NCI-H345 treated with DMSO at 0.1 percent for 48 hours (cell line): ENCODE measurements around the gene MRPS22.

Source experiments
- DNase-seq: peaks from one replicate; lab custom pipeline; 2025; ENCODE audit not compliant: unreplicated experiment; lab: John Stamatoyannopoulos, UW

Gene MRPS22

DNA sequence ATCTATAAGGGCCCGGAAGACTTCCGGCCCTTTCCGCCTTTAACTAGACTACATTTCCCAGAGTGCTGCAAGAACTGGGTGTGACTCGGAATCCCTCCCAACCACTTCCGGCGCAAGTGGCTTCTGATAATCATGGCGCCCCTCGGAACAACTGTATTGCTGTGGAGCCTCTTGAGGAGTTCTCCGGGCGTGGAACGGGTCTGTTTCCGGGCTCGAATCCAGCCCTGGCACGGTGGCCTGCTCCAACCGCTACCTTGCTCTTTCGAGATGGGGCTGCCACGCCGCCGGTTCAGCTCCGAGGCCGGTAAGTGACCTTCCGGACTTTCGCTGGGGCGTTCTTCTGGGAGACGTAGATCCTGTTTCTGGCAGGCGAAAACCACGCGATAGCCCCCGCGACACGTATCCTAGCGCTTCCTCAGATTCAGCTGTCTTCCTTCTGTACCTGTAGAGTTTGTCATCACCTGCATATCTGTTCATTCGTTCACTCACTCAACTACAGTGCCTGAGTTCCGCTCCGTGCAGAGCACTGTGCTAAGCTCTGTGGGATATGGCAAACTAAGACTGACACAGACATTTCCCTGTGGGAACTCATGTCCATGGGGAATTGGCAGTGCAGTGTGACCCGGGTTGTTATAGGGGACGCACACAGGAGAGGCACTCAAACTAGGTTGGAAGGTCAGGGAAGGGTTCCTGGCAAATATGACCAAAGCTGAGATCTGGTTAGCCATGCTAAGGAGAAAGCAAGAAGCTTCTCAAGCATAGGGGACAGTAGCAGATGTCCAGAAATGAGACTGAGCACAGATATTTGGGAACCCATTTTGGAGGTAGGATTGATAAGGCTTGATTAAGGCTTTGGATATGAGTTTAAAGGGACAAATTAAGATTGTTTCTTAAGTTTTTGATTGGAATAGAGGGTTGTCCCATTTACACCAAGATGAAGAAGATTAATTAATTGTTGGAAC, at the start of gene MRPS22:
TSS of gene MRPS22 (plus strand) at position 126 of the 962 bp plus-strand sequence. CDS start at position 133, 7 bp downstream.
- DNase-seq, result peak; percentile 56

GRCh38 chr3:139295040-139295439, 48.8 kb upstream of the MRPS22 start:
- no peak for DNase-seq

DNA sequence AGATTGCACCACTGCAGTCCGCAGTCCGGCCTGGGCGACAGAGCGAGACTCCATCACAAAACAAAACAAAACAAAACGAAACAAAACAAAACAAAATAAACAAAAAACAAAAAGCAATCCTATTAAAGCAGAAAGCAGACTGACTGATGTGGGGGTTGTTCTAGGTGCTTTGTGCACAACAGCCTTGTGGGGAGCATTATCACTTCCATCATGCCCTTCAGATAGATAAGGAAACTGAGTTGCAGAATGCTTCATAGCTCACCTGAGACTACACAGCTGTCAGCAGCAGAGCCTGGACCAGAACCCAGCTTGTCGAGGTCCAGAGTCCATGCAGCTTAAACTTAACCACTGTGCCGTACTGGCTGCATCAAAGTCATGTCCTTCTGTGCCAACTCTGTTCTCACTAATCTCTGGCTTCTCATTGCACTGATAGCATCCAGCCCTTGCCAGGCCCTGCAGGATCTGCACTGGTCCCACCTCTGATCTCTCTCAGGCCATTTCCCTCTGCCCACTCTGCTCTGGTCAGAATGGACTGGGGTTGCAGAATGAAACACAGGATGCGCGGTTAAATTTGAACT, 47.6 kb upstream of the MRPS22 start:
- DNase-seq, result no peak

GRCh38 chr3:139297588-139298311, 46.1 kb upstream of the MRPS22 start:
- no peak for DNase-seq

GRCh38 chr3:139299261-139300132, 44.3 kb upstream of the MRPS22 start:
- DNase-seq, result no peak

DNA sequence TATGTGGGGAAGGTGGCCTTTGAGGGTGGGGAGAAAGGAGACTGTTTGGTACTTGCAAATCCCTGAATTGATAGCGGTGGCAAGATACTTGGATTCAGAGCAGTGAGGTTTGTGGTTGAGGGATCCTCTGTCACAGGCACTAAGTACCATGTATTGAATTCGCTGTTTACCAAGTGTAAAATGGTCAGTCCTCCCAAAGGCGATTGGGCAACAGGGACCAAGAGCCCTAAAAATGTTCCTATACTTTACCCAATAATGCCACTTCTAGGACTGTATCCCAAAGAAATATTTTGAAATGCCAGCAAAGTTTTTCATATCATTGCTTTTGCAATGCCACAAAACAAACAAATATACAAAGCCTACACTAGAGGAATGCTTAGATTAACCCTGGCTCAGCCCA, 43.4 kb upstream of the MRPS22 start:
- DNase-seq, result no peak

DNA sequence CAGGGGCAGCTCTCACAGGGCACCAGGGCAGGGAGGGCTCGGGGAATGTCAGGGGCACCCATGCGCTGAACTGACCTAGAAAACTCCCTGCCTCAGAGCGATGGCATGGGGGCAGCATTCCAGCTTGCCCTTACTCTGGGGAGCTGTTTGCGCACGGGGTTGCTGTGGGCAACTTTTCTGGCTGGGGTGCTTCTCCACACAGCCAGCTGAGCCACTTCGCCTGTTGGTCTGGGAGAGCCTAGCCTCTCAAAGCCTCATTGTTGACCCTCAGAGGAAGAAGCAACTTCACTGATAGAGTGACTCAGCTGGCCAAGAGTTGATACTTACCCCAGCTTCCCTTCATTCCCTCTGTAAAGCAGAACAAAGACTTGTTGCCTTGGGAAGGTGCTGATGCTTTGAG, 42.6 kb upstream of the MRPS22 start:
- no peak for DNase-seq

DNA sequence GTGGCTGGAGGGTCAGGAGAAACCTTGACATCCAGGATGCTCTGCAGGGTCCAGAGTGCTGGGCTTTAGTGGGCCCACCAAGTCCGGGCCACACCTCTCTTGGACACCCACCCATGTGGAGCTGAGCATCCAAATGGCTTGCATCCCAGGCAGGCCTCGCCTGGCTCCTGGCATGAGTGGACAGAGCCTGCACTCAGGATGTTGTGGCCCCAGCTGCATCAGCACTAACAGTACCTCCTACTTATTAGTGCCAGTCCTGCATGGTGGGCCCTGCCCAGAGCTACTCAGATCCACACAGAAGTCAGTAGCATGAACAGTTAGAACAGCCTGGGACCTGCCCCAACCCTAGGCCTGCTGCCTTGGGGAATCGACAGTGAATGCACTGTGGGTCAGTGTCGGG, 42.2 kb upstream of the MRPS22 start:
- no peak for DNase-seq

DNA sequence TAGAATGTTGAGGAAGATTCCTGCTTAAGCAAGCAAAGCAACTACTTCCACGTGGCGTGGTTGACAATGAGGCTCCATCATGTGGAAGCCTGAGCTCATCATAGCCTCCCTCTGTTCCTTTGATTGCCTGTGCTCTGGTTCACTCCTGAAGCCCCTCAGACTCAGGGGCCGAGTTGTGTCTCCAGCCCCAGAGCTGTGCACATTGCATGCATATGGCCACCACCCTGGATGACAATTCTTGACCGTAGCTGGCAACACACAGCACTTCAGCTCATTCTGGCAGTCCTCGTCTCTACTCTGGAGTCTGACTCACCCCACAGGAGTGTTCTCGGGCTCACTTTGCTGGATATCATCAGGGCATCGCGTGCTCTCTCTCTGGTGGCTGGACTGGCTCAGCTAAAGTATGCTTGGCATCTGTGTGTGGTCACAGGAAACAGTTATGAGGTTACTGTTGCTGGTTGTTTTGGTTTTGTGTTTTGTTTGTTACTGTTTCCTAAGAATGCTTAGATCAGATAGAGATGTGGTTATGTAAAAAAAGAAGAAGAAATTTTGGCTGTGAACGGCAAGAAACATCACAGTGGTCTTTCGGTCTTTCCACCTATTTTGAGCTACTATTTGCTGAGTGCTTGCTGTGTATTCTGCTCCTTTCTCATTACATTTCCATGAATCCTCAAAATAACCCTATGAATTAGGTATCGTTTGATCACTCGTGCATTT, 41.6 kb upstream of the MRPS22 start:
- DNase-seq, result no peak

- no peak for DNase-seq
Measured at GRCh38 chr3:139302801-139303113, 41.1 kb upstream of the MRPS22 start.

DNA sequence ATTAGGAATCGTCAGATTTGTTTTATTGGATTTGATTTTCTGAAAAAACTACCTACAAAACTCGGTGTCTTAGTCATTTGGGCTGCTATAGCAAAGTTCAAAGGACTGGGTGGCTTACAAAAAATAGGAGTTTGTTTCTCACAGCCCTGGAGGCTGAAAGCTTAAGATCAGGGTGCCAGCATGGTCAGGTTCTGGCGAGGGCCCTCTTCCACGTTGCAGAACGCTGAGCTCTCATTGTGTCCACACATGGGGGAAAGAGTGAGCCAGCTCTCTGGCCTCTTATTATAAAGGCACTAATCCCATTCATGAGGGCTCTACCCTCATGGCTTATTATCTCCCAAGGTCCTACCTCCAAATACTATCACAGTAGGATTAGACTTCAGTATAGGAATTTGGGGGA, 40.6 kb upstream of the MRPS22 start:
- DNase-seq, result no peak

DNA sequence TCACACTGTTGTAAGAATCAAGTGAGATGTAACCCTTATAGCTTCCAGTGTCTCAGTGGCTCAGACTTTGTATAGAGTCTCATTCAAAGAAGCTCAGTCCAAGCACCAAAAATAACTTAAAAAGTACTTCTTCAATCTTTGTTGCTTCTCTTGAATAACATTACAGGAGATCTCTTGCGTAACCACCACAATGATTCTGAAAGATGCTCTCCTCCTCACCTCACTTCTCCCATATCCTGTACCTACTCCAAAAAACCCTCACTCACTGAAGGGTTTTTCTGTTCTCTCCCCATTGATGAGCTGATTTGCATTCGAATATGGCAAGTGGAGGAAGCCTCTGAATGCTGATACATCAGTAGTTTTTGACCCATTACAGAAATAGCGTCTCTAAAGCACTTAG, 39.4 kb upstream of the MRPS22 start:
- DNase-seq, result no peak

- DNase-seq, result no peak
Measured at GRCh38 chr3:139306078-139306477, 37.7 kb upstream of the MRPS22 start.

DNA sequence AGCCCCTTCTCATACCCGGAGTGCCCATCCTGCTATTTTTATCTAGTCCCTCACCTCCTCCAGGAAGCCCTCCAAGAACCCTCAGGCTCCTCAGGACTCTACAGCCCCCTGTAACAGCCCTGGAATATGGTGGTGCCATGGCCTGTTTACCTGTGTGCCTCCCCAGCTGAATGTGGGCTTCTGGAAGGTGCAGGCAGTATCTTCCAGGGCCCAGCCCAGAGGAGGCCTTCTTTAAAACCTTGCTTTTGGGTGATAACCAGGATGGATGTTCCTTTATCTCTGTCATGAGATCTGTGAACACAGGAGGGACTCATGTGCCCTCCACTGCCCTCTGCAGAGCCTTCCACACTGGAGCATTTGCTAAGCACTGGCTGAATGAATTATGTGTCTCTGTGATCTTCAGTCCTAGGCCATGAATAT, 36.7 kb upstream of the MRPS22 start:
- DNase-seq, result no peak

DNA sequence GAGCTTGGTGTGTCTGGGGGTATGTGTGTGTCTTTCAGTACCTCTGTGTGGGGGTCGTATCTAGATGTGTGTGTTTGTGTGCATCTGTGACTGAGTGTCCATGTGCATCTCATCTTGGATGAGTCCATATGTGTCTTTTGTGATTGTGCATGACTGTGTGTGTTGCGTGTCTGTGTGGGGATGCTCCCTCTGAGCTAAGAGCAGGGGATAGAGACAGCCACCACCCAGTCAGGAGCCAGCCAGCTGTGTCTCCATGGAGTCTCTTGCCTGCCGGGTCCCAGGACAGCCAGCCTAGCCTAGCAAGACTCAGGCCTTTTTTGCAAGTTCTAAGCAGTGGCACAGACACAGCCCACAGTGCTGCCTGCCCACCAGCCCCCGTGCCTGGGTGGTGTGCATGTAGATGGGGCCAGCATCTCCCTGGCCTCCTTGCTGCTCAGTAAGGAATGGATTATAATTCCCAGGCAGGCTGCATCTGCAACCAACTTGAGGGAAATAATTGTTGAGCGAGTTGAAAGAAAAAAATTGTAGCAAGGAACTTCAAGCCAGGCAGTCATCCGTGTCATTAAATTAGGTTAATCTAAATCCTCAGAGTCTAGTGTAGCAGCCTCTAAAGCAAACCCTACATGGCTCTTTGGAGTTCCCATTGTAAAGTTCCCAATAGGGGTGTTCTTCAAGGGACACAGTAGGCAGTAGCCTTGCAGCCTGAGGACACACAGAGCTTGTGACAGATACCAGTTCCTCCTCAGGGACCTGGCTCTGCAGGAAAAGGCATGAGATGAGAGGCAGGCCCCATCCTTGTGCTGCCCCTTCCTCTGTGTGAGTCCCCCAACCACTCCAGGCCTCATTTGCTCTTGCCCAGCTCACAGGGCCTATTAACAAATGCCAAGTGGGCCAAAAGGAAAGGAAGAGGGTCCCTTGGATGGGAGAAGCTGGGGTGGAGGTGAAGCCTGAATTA, 35.9 kb upstream of the MRPS22 start:
- DNase-seq, result no peak

GRCh38 chr3:139308560-139308959, 35.3 kb upstream of the MRPS22 start:
- DNase-seq, result no peak

DNA sequence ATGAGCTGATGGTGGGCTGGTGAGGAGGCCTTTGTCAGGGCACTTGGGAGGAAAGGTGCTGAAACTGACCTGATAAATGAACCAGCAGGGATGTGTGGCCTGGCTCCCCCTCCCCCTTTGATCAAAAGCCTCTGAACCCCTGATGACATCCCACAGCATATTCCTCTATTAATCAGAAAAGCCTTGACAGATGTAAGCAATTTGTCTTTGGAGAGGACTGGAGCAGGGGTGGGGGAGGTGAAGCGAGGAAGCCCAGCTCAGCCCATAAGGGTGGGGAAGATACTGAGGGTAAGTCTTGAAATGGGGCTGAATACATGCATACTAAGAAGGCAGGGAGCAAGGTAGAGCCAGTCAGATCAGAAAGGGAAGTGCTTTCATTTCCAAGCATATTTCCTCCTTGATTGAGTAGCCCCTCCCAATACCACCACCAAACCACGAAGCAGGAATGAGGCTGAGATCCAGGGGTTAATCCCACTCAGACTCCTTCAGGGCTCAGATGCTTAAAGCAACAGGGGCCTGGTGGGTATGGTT, 34.7 kb upstream of the MRPS22 start:
- no peak for DNase-seq

GRCh38 chr3:139309880-139310279, 33.9 kb upstream of the MRPS22 start:
- DNase-seq, result no peak

DNA sequence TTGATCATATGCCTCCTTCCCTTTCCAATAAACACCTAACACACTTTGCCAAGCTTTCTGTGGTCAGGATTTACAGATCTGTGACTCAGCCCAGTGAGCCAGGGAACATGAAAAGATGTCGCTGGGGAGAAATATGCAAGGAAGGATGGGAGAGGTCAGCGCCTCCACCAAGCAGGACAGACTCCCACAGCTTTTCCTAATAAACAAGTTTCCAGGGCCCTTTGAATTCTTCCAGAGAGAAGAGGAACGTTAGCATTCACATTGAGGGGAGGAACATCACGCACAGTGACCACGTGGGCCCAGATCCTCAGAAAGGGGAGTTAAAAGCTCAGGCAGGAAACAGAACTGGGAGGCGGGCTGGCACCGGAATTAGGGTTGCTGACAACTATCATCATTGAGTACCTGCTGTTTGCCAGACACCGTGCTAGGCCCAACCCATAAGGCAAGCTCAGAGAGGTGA, 33.3 kb upstream of the MRPS22 start:
- DNase-seq, result no peak
